HG02798 (cell line): ENCODE measurements around the gene NPL.

Experiments
- ATAC-seq: cut with Tn5 transposase; IDR thresholded peaks from one replicate; pipeline ENCODE4 v1.9.1; 2021; ENCODE audit warnings: mild to moderate bottlenecking; ENCODE audit not compliant: unreplicated experiment, poor library complexity

NPL gene

DNA sequence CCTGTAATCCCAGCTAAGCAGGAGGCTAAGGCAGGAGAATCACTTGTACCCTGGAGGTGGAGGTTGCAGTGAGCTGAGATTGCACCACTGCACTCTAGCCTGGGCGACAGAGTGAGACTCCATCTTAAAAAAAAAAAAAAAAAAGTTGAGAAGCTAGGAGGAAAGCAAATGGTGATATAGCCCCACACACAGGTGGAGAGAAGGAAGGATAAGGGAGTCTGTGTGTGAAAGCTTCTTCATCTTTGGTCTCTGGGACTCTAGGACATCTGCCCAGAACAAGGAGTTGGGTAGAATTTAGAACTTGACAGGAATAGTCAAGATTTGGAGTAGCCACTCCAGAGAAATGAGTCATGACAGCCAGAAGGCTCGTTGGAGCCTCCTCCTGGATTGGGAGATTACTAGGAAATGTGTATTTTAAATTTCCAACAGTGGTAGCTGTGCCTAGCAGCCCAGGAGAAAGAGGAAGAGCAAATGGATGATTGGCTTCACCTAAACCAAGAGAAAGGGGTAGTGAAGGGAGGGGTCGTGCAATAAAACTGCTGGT is 19.9 kb downstream of the NPL start:
- no peak for ATAC-seq

DNA sequence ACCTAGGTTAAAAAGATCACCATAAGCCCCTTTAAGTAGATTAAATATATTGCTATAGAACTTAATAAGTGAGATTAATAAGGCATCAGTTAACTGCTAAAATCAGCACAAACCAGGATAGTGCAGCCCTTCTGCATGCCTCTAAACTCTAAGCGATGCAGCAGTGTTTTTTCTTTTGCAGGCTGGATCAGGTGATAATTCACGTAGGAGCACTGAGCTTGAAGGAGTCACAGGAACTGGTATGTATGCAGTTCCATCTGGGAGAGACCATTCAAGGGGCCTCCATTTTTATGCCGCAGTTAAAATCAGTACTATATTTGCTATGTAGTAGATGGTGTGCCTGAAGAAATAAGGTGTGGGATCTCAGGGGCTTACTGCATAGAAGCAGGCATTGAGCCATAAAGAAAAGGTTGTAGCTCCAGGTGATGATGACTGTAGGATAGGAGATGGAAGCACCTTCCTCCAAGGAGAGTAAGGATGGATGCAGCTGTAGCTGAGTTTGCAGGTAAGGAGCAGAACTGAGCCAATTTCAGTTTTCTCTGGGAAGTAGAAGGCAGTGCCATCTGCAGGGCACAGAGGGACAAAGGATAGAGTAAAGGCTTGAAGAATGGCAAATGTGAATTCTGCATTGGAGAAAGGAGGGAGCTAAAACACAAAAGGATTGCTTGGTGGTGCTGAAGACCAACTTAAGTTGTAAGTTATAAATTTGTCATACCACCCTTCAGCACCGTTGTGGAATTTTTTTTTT is 22.6 kb downstream of the NPL start:
- no peak for ATAC-seq

DNA sequence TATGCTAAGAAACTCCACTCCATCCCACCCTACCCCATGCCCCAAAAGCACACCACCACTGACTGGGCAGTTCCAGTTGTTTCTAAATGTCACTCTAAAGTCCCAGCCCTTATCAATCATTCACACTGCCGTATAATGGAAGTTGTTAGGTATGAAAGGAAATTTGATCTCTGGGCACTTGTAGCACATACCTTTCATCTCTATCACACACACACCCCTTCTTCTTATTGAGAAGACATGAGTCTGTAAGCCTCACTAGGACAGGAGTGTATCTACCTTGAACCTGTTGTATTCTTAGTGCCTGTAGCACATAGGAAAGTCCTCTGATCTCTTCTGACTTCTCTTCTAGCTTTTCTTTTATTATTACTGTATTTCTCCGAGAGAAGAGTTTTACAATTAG is 27.3 kb downstream of the NPL start:
- no peak for ATAC-seq

DNA sequence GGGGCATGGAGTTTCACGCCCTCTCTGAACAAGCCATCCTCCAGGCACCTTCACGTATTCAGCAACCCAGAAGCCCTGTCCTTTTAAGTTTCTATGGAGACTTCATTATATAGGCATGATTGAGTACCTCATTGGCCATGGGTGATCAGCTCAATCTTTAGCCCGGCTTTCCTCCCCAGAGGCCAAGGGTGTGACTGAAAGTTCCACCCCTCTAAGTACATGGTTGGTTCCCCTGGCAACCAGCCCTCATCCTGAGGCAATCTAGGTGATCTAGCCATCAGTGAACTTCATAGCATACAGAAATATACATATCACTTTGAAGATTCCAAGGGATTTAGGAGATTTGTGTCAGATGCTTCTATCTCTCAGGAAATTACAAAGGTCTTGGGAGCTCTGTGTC is 28.2 kb downstream of the NPL start:
- ATAC-seq, result no peak

DNA sequence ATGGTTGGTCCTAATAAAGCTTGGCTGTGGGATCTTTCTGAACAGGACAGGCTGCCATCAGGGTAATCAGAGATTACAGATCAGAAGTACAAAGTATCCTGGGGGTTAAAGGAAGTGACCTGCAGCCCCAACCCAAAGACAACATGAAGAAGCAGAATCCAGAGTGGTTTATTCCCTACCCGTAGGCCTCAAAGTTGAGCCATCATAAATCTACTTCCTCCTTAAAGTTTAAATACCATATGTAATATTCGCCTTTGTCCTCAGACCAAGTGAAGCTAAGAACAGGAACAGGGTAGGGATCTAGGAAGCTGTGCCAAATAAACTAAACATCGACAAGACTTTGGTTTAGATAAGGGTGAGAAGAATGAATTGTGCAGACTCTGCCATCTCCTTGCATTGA is 33.6 kb downstream of the NPL start:
- ATAC-seq, result no peak

DNA sequence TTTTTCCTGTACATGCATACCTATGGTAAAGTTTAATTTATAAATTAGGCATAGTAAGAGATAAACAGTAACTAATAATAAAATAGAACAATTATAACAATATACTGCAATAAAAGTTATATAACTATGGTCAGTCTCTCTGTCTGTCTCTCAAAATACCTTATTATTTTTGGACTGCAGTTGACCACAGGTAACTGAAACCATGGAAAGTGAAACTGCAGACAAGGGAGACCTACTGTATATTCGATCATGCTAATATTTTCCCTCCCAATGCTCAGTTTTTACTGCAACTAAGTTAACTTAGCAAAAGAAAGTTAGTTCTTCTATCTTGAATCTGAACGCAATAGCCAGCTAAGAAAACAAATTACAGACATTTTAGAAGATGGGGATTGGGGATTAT is 37.3 kb downstream of the NPL start:
- no peak for ATAC-seq

DNA sequence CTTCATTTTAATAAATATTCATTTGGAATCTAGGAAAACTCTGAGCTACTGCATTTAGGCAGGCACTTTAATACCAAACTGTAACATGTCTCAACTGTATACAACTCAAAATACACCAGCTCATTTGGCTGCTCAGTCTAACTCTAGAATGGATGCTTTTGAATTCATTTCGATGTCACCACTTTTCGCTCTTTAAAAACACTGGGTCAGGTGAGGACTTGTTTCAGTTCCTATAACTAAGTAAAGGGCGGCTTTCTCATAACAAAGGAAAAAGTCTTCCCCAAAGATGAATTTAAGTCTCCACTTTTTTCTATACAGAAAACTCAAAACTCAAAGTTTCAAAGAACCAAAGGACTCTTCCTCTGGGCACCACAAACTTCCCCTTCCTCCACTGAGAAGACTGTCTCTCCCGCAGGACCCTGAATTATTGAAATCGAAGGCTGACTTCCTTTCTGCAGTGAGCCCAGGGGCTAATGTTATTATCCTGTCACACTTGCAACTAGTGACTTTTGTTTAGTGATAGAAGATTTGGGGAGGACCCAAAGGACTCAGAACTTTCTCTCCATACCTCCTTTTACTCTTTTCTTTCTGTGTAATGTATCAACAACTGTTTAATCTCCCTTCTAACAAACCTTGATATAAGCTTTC is 39.8 kb downstream of the NPL start:
- ATAC-seq, result peak; percentile 62

DNA sequence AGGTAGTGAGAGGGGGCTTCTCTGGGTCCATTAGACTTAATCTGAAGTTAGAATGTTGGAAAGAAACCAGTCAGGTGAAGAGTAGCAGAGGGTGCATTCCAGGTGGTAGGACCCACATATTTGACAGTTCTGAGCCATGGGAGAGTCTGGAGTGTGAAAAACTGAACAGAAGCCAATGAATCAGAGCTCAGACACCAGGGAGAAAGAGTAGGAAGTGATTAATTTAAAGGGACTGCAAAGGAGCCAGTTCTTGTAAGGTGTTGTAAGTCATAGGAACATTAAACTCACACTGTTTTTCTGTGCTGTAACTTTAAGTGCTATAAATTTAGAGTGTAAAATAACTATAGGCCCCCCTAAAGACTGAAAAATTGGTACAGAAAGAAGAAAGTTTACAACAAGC is 43.7 kb downstream of the NPL start:
- no peak for ATAC-seq

DNA sequence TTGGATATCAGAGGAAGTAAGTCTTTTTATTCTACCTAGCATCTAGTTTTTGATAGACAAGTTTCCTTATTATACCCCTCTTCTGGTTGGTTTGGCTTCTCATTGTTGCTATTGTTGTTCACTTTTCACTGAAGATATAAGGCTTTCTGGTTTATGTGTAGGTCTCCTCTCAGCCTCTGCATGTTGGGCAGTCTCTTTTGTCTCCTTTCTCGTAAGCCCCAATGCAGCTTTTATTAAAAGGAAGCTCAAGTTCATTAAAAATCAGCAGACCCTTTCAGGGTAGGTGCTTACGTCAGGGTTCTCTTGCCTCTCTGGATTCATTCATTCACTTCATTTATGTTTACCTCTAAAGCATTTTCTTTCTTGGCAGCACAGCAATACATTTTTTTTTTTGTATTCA is 44.8 kb downstream of the NPL start:
- no peak for ATAC-seq

DNA sequence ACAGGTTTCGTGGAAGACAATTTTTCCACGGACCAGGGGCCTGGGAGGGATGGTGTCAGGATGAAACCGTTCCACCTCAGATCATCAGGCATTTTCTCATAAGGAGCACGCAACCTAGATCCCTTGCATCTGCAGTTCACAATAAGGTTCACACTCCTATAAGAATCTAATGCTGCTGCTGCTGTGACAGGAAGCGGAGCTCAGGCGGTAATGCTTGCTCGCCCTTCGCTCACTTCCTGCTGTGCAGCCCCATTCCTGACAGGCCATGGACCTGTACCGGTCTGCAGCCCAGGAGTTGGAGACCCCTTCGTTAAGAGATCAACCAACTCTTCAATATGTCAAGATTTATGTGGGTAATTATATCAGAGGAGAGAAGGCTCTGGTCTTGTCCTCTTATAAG is 46.2 kb downstream of the NPL start:
- no peak for ATAC-seq

DNA sequence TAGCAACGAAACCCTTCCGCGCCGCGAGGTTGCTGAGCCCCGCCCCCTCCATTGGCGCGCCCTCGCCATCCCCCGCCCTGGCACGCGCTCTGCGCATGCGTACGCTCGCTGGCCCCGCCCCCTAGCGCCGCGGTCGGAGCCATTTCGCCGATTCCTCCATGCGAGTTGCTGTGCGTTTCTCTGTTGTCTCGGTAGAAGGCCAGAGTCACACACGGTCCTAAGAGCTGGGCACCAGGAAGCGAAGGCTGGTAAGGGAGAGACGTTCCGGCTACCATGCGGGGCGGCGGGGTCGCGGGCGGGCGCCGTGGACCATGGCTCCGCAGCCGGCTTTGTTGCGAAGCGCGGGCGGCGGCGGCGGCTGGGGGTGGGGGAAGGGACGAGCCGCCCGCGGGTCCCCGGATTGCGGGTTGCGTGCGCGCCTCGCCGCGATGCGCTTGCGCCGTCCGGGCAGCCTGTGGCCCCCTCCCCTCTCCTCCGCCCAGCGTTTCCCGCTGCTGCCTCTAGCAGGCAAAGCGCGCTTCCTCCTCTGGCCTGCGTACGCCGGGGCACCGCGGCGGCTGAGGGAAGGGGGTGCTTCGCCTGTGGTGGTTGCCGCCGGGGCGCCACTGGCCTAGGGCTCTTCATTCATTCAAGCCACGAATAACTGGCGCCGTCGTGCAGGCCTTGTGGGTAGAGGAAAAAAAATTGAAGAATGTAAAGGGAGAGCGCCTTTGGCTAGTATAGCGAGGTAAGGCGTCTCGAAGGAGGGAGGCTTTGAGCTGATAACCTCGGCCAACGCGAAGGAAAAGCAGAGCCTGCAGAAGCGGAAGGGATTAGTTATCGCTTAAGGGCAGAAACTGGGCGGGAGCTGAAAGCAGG is 49.9 kb downstream of the NPL start, which contains the start of gene DHX9:
Gene DHX9, plus strand, starts transcription at position 139 of the 858 bp plus-strand sequence. CDS start 3,220 bp downstream, outside the sequence.
- ATAC-seq, result peak; percentile 75

DNA sequence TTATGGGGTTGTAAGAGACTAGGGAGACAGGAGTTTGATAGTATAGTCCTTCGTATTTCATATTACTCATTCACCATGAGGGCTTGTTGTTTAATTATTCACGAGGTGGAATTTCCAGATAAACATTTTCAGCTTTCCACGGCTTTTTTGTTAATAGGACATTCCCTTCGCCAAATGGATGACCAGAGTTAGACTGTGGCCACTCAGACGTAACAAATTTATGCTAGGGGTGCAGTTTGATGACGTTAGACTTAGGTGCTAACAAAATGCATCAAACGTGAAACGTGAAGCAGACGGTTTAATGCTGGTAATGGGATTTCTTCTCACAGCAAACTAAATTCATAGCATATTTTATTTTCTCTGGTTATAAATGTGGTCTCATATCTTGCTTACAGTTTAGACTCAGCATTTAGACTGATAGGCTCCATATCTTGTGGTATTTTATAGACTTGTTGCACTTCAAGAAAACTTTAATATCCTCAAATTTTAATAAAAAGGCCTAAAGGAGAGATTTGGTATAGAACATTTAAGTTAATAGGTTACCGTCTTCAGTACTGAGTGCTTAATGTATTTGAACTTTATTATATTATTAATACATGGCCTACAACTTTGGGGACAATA is 51.9 kb downstream of the NPL start:
- ATAC-seq, result no peak

DNA sequence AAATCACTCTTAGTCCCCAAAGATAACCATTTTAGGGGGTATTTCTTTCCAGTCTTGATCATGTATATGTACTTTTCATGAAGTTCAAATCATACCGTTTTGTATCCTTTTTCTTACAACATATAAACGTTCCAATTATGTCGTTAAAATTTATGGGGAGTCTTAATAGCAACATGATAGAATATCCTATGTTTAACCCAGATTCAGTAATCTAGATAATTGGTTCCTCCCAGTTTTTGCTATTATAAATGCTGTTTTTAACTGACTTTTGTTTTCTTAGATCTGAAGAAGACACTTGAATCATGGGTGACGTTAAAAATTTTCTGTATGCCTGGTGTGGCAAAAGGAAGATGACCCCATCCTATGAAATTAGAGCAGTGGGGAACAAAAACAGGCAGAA is 52.7 kb downstream of the NPL start:
- ATAC-seq, result no peak

DNA sequence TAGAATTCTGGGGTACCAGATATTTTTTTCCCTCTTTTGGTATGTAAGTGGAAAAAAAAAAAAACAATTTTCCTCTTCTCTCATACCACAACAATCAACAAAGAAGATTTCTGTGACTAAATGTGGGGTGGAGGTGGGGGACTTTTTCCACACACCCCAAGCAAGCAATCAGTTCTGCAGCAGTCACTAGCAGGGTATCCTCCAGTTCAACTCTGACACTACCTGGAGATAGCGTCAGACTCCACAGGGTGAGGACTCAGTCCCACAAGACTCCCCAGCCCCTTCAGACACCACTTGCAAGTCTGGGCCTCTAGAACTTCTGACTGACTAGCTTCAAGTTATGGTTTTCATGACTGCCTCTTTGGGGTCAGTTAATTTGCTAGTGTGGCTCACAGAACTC is 55.8 kb downstream of the NPL start:
- no peak for ATAC-seq

DNA sequence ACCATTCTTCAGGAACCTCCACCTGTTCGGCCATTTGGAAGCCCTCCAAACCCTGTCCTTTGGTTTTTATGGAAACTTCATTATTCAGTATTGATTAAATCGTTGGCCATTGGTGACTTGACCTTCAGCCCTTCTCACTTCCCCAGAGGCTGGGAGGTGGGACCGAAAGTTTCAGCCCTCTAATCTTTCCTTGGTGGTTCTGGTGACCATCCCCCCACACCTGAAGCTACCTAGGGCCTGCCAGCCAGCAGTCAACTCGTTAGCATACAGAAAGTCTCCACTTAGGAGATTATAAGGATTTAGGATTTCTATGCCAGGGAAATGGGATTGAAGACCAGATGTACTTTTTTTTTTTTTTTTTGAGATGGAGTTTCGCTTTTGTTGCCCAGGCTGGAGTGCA is 56.3 kb downstream of the NPL start:
- no peak for ATAC-seq

DNA sequence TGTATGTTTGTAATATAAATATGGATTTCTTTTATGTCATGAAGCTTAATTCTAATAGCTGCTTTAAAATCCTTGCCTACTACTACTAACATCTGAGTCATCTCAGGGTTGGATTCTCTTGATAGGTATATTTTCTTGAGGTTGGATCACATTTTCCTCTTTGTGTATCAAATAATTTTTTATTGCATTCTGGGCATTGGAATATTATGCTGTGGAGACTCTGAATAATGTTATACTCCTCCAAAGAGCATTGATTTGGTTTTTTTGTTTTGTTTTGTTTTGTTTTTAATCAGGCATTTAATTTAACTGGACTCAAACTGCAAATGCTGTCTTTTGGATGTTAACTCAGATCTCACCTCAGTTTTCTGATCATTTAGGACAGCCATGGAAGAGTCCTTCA is 57.5 kb downstream of the NPL start:
- no peak for ATAC-seq

DNA sequence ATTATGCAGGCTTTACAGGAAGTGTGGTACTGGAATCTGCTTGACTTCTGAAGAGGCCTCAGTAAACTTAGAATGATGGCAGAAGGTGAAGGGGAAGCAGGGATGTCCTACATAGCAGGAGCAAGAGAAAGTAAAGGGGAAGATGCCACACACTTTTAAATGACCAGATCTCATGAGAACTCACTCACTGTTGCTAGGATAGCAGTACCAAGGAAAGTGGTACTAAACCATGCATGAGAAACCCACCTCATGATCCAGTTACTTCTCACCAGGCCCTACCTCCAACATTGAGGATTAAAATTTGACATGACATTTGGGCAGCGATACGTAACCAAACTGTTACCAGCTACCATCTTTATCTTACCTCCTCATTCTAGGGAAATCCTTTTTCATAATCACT is 59.2 kb downstream of the NPL start:
- no peak for ATAC-seq

DNA sequence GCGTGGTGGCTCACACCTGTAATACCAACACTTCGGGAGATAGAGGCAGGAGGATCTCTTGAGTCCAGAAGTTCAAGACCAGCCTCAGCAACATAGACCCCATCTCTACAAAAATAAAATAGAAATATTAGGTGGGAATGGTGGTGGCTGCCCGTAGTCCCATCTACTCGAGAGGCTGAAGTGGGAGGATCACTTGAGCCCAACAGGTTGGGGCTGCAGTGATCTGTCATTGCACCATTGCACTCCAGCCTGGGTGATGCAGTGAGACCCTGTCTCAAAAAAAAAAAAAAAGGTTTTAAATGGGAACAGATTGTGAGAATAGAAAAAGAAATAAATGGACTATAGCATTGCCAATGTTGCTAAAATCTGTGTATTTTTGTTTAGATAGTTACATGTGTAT is 60.7 kb downstream of the NPL start:
- no peak for ATAC-seq

DNA sequence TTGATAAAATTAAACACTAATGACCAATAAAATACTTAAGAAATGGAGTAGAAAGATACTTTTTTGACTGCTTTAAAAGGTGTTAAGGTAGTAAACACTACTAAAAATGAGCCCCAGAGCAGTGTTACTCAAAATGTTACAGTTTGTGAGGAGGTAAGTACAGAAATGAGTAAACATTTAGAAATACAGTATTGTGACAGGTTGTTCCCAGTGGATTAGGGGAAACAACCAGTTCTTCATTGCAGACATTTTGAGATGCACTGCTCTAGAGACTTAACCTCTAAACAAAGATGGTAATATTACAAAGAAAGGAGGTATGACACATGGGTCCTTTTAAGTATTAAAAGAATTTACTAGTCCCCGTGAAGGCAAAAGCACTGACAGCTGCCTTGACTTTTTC is 62.3 kb downstream of the NPL start:
- no peak for ATAC-seq

DNA sequence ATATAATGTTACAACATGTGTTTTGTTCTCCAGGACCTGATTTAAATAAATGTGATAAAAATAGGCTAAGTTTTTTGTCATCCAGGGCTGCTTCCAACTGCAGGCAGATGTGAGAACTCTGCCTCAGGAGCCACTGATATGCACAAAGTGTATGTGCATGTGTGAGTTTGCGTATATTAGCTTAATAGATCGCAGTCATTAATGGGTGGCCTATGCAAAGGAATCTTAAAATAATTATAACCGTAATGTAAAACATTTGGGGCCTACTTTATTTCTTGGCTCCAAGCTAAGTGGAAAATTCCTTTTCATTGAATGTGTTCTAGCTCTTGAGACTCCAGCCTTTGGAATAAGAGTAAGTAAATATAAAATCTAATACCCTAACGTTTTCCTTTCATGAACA is 66.3 kb downstream of the NPL start:
- no peak for ATAC-seq

DNA sequence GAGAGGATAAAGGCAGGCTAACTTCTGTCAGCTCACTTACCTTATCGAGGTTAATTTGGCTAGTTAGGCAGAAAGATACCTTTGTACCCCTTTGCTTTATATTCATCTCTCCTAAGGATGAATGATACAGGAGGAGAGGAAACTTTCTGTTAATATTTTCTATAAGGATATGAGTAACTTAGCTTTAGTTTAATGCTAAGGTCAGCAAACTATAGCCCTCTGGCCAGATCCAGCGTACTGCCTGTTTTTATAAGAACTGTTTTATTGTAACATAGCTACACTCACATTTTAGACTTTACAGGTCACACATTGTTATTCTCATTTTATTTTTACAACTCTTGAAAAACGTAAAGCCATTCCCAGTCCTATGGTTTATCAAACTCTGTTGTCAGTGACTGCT is 67.6 kb downstream of the NPL start:
- no peak for ATAC-seq
